Common myeloid progenitor, CD34-positive (primary cell): ENCODE measurements around the gene HBM.
"Not testable (repeated sequence)": the region's sequence is repeated elsewhere in the genome, so short reads cannot be mapped to it uniquely, and the experiment has no call there.

Source experiments
- CTCF ChIA-PET: fragments of 350-600 bp; sonication (Branson Sonifier 250); formaldehyde crosslinking; loops from one replicate; lab custom pipeline; 2021; ENCODE audit warnings: antibody characterized with exemption; lab: Charles Lee
- POLR2A ChIA-PET: fragments of 350-600 bp; sonication (Branson Sonifier 250); formaldehyde crosslinking; loops from one replicate; lab custom pipeline; 2021; ENCODE audit warnings: antibody characterized with exemption; lab: Charles Lee
- DNase-seq, 3 donors: peaks; one replicate each; pipeline versions ENCODE4 v3.0.0 to v3.0.0-alpha.2; 2013
- H3K27ac ChIP-seq, 2 experiments: 1 replicate in 1 of 2; 2 replicates in 1 of 2; pipeline ENCODE4 v1.7.0; 2013; ENCODE audit warnings: inconsistent platforms in 2 of 2, low read length in 2 of 2, mild to moderate bottlenecking in 2 of 2, low read depth in 1 of 2, moderate library complexity in 1 of 2; ENCODE audit not compliant: severe bottlenecking in 2 of 2, insufficient read depth in 1 of 2, poor library complexity in 1 of 2
- H3K27me3 ChIP-seq, 5 experiments: replicated peaks in 2 of 5; 1 replicate in 3 of 5; 2 replicates in 2 of 5; pipeline versions ENCODE4 v1.6.1 to v1.7.0; 2013; ENCODE audit warnings: low read length in 4 of 5, mild to moderate bottlenecking in 2 of 5, moderate library complexity in 2 of 5, inconsistent platforms in 1 of 5; ENCODE audit not compliant: insufficient read depth in 5 of 5, control insufficient read depth in 4 of 5
- H3K36me3 ChIP-seq, 4 experiments: 1 replicate in 2 of 4; 2 replicates in 2 of 4; pipeline versions ENCODE4 v1.6.1 to v1.7.0; 2013; ENCODE audit warnings: low read length in 3 of 4, control low read depth in 1 of 4, mild to moderate bottlenecking in 1 of 4; ENCODE audit not compliant: control insufficient read depth in 4 of 4, insufficient read depth in 4 of 4
- H3K4me1 ChIP-seq, 4 experiments: 1 replicate in 3 of 4; 2 replicates in 1 of 4; pipeline versions ENCODE4 v1.6.1 to v1.7.1; 2013; ENCODE audit warnings: low read length in 3 of 4, mild to moderate bottlenecking in 3 of 4, control low read depth in 1 of 4, inconsistent platforms in 1 of 4, moderate library complexity in 1 of 4; ENCODE audit not compliant: control insufficient read depth in 4 of 4, insufficient read depth in 4 of 4; ENCODE audit errors: control extremely low read depth in 1 of 4
- H3K4me3 ChIP-seq, 7 experiments: 1 replicate in 4 of 7; 2 replicates in 3 of 7; pipeline versions ENCODE4 v1.5.1 to v1.7.0; 2013; ENCODE audit warnings: mild to moderate bottlenecking in 7 of 7, low read length in 6 of 7, moderate library complexity in 6 of 7, inconsistent platforms in 2 of 7, low read depth in 2 of 7, control low read depth in 1 of 7; ENCODE audit not compliant: insufficient read depth in 4 of 7, control insufficient read depth in 1 of 7; ENCODE audit errors: extremely low read depth in 1 of 7
- H3K9me3 ChIP-seq, 5 experiments: 1 replicate in 4 of 5; 2 replicates in 1 of 5; pipeline versions ENCODE4 v1.6.1 to v1.7.1; 2013; ENCODE audit warnings: low read length in 4 of 5, mild to moderate bottlenecking in 2 of 5, inconsistent platforms in 1 of 5, low read depth in 1 of 5, moderate library complexity in 1 of 5; ENCODE audit not compliant: control insufficient read depth in 4 of 5, insufficient read depth in 2 of 5; ENCODE audit errors: control extremely low read depth in 1 of 5
- WGBS: methylation state at CpG from one replicate; pipeline ENCODE4 v1.1.5; 2013; ENCODE audit not compliant: insufficient coverage; 5-methylcytosine and 5-hydroxymethylcytosine counted together

The HBM gene

GRCh38 chr16:143456-143855, 22.3 kb upstream of the HBM start:
- POLR2A ChIA-PET: no interaction called here
- peaks cover 0 to 2% (median under 1%) of the 10 kb centered on the region in 5 experiments for H3K27me3 ChIP-seq
- CTCF ChIA-PET: interaction anchor here (1.0 kb wide), 1 partner anchor 37 kb away, joined by 3 read pairs; the partner anchor contains the start of gene HBQ1
- H3K9me3 ChIP-seq: no peaks in the 10 kb centered on the region
- DNase-seq: no peak
- WGBS: 90% methylated on average over 6 of the region's 6 CpGs
- H3K27ac ChIP-seq: peak overlapping the region in 1 of 2 experiments; percentile 36
- peaks cover 0 to 2% (median 0%) of the 10 kb centered on the region in 4 experiments for H3K4me1 ChIP-seq
- no peak overlapping the region for H3K4me3 ChIP-seq
- no peaks in the 10 kb centered on the region for H3K36me3 ChIP-seq

GRCh38 chr16:144797-145252, 21.0 kb upstream of the HBM start:
- no peaks in the 10 kb centered on the region for H3K9me3 ChIP-seq
- H3K4me3 ChIP-seq: no peak overlapping the region
- POLR2A ChIA-PET: interaction anchor here (0.6 kb wide), 1 partner anchor 83 kb away, joined by 6 read pairs; no protein-coding TSS in a partner anchor
- H3K27ac ChIP-seq: no peak overlapping the region
- DNase-seq: no peak
- CTCF ChIA-PET: no interaction called here
- peaks cover 0 to 9% (median 7%) of the 10 kb centered on the region in 5 experiments for H3K27me3 ChIP-seq
- 93% methylated on average over 14 of the region's 14 CpGs for WGBS
- no peaks in the 10 kb centered on the region for H3K36me3 ChIP-seq
- H3K4me1 ChIP-seq: no peaks in the 10 kb centered on the region

GRCh38 chr16:146646-147045, 19.1 kb upstream of the HBM start:
- no peak for DNase-seq
- Histone ChIP-seq H3K27ac (no peak overlapping the region), H3K27me3 (peaks cover 0 to 16% (median 9%) of the 10 kb centered on the region in 5 experiments), H3K4me1 (no peaks in the 10 kb centered on the region), H3K4me3 (no peak overlapping the region), H3K36me3 (no peaks in the 10 kb centered on the region), H3K9me3 (no peaks in the 10 kb centered on the region)
- ChIA-PET CTCF (no interaction called here), POLR2A (no interaction called here)
- WGBS: no CpG with 5 or more reads among the region's 2 CpGs

- 65% methylated on average over 7 of the region's 9 CpGs for WGBS
- POLR2A ChIA-PET: no interaction called here
- Histone ChIP-seq H3K36me3 (no peaks in the 10 kb centered on the region), H3K4me1 (peaks cover 0 to under 1% (median under 1%) of the 10 kb centered on the region in 4 experiments), H3K9me3 (no peaks in the 10 kb centered on the region), H3K4me3 (no peak overlapping the region), H3K27ac (no peak overlapping the region), H3K27me3 (peaks cover 0 to 20% (median 8%) of the 10 kb centered on the region in 5 experiments)
- CTCF ChIA-PET: no interaction called here
- no peak for DNase-seq
These were observed 16.6 kb upstream of the HBM start for GRCh38 chr16:149024-149660.

GRCh38 chr16:152141-153128, 13.3 kb upstream of the HBM start, which contains the start of gene HBZ:
Gene HBZ, plus strand, starts transcription at chr16:152644. Its CDS starts 266 bp downstream, at chr16:152910.
- DNase-seq: no peak
- Histone ChIP-seq H3K27me3 (peaks cover 2 to 47% (median 27%) of the 10 kb centered on the region in 5 experiments), H3K4me1 (peaks cover 0 to 11% (median 9%) of the 10 kb centered on the region in 4 experiments), H3K36me3 (no peaks in the 10 kb centered on the region), H3K9me3 (no peaks in the 10 kb centered on the region), H3K27ac (no peak within 1 kb of the TSS), H3K4me3 (no peak within 1 kb of the TSS)
- CTCF ChIA-PET: interaction anchor here (0.6 to 1.4 kb wide), 2 partner anchors 29 to 52 kb away, joined by 3 to 4 read pairs; no protein-coding TSS in a partner anchor
- POLR2A ChIA-PET: no interaction called here
- 94% methylated on average over 8 of the region's 17 CpGs for WGBS

- POLR2A ChIA-PET, H3K4me3 ChIP-seq, H3K36me3 ChIP-seq, H3K27ac ChIP-seq, CTCF ChIA-PET, H3K9me3 ChIP-seq, DNase-seq: not testable (repeated sequence)
- Histone ChIP-seq H3K27me3 (peaks cover 2 to 54% (median 27%) of the 10 kb centered on the region in 5 experiments), H3K4me1 (peaks cover 0 to 11% (median 9%) of the 10 kb centered on the region in 4 experiments)
- WGBS: 67% methylated on average over 1 of the region's 6 CpGs
These were observed 12.7 kb upstream of the HBM start for GRCh38 chr16:153129-153521.
